SJSA1 (cell line): ENCODE data around the gene MBP. TPM values are rescaled to one million over a fixed set of nuclear protein-coding genes. Genes with fewer than 3 reads are reported as not detected.

Experiments used
- DNase-seq, 2 experiments: peaks; one replicate each; pipeline ENCODE4 v3.0.0-alpha.2; 2015 to 2020; ENCODE audit warnings: low spot score in 2 of 2, low read depth in 1 of 2
- H3K27ac ChIP-seq: fragments of 250-450 bp; sonication (Bioruptor Pico); 2 replicates; pipeline ENCODE4 v1.5.1; 2020; ENCODE audit warnings: mild to moderate bottlenecking, moderate library complexity
- H3K27me3 ChIP-seq: fragments of 250-450 bp; sonication (Bioruptor Pico); replicated peaks from 2 replicates; pipeline ENCODE4 v1.5.1; 2020; ENCODE audit warnings: mild to moderate bottlenecking, moderate library complexity
- H3K36me3 ChIP-seq: fragments of 250-450 bp; sonication (Bioruptor Pico); 2 replicates; pipeline ENCODE4 v1.5.1; 2020; ENCODE audit warnings: mild to moderate bottlenecking
- H3K4me1 ChIP-seq: fragments of 250-450 bp; sonication (Bioruptor Pico); replicated peaks from 2 replicates; pipeline ENCODE4 v1.6.1; 2021; ENCODE audit warnings: mild to moderate bottlenecking
- H3K4me3 ChIP-seq: fragments of 250-450 bp; sonication (Bioruptor Pico); 2 replicates; pipeline ENCODE4 v1.5.1; 2020; ENCODE audit warnings: mild to moderate bottlenecking
- H3K9me3 ChIP-seq: fragments of 250-450 bp; sonication (Bioruptor Pico); replicated peaks from 2 replicates; pipeline ENCODE4 v1.5.1; 2020; ENCODE audit warnings: mild to moderate bottlenecking
- total RNA-seq: library from RNA; depleted of rRNA; stranded (reverse); fragments of >200 nt; shearing (Covaris generic); gene quantifications from 2 replicates; pipeline ENCODE4 v1.2.3, GENCODE V29; 2014

MBP gene
- total RNA-seq, 1 experiment from 2014 or later = not detected

DNA sequence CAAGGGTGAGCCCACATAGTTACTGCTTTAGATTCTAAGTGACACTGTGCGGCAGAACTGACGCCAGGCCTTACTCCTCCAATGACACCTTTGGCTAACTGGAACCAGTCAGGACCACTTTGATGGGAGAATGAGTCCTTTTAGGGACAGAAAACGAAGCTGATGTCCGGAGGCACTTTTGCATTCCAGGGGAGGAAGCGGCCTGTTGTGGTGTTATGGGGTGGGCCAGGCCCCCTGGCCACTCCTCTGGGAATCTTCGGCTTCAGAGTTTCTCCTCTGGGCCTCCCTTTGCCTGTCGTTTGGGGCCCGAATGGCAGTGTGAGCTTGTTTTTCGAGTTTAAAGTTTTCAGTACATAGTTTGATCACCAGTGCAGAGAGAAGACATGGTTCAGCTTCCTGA is 65.9 kb downstream of the MBP start:
- no peak for DNase-seq
- H3K4me1 ChIP-seq = peaks cover 94% of the 10 kb centered on the region
- no peaks in the 10 kb centered on the region for H3K27me3 ChIP-seq
- no peak overlapping the region for H3K4me3 ChIP-seq
- H3K36me3 ChIP-seq = no peaks in the 10 kb centered on the region
- no peaks in the 10 kb centered on the region for H3K9me3 ChIP-seq
- peak overlapping the region; percentile 98 for H3K27ac ChIP-seq

DNA sequence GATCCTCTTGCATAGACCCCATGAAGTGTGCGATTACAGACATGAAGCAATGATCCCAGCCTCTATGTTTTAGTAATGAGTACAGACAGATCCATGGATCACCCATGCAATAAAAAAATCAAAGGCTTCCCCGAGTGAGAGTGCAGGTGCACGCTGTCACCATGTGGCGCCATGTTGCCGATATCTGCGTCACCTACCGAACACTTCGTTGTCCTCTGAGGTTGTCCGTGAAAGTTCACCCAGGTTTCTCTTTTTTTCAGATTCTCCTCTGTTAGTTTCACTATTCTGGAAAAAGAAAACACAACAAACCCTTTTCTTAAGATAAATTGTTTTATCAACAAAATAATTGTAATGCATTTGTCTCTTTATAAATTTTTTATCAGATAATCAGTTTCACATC is 66.5 kb downstream of the MBP start:
- Histone ChIP-seq H3K27me3 (no peaks in the 10 kb centered on the region), H3K36me3 (no peaks in the 10 kb centered on the region), H3K9me3 (no peaks in the 10 kb centered on the region), H3K4me3 (no peak overlapping the region), H3K4me1 (peaks cover 94% of the 10 kb centered on the region), H3K27ac (peak overlapping the region; percentile 98)
- DNase-seq = no peak

DNA sequence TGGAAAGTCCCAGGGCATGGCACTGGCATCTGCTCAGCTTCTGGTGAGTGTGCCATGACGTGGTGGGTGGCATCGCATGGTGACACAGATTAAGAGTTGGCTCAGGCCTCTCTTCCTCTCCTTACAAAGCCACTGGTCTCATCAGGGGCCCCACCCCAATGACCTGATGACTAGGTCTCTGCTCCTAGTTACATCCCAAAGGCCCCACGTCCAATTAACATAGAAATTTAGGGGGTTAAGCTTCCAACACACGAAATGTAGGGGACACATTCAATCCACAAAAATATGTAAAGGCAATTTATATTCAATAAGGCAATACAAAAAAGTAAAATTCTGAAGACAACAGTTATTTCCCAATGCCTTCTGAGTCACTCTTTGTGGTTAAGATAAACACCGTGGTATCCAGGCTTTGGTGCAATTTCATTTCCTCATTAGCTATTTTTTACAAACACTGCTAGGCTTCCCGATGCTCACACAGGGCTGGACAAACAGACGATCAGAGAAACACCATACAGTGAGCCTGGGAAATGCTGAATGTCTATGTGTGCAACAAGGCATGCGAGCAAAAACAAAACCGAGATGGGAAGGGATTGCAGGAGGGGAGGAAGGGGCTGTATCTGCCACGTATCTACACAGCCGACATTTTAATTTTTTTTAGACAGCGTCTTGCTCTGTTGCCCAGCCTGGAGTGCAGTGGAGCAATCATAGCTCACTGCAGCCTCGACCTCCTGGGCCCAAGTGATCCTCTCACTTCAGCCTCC is 67.2 kb downstream of the MBP start:
- H3K36me3 ChIP-seq = no peaks in the 10 kb centered on the region
- DNase-seq = peak; percentile 84 to 89
- H3K4me3 ChIP-seq = no peak overlapping the region
- H3K27me3 ChIP-seq = no peaks in the 10 kb centered on the region
- no peaks in the 10 kb centered on the region for H3K9me3 ChIP-seq
- peaks cover 95% of the 10 kb centered on the region for H3K4me1 ChIP-seq
- H3K27ac ChIP-seq = peak overlapping the region; percentile 98

DNA sequence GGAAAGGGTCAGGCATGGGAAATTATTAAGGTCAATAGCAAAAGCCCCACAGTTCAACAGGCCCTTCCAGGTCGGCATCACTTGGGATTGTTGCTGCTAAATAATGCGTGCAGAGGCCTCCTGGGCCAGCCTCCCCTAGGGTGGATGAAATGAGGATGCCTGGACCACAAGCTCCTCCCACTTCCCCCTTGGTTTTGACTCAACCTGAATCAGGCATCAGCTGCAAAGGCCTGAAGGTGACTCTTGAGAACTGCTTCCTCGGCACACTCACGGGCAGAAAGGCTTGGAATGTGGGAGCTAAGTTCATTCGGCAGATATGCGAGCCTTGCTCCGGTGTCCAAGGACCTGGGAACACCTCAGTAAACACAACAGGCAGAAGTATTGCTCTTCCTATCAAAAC is 69.3 kb downstream of the MBP start:
- Histone ChIP-seq H3K4me1 (peaks cover 75% of the 10 kb centered on the region), H3K36me3 (no peaks in the 10 kb centered on the region), H3K9me3 (no peaks in the 10 kb centered on the region), H3K4me3 (no peak overlapping the region), H3K27ac (peak overlapping the region; percentile 6; the same call in 1 of the 2 replicates), H3K27me3 (no peaks in the 10 kb centered on the region)
- DNase-seq = no peak

DNA sequence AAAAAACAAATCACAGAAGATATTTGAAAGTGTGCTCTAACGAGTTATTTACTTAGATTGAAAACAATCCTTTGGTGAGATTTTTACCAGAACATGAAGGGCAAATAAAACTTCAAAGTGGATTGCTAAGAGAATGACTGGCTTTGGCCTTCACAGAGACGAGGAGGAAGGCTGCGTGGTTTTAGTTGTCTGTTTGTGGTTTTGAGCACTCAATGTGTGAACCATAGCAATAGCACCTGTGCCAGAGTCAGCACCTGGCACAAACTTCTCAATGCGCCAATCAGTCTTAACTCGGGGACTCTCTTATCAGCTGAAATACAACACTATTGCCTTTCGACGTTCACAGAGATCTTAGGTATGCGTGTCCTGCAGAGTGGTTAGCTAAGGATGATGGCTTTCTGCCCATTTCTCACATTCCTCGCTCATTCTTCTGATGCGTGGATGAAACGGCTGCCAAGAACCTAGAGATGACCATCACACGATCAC is 70.0 kb downstream of the MBP start:
- Histone ChIP-seq H3K36me3 (no peaks in the 10 kb centered on the region), H3K4me1 (peaks cover 68% of the 10 kb centered on the region), H3K9me3 (no peaks in the 10 kb centered on the region), H3K27me3 (no peaks in the 10 kb centered on the region), H3K27ac (peak overlapping the region; percentile 6; the same call in 1 of the 2 replicates), H3K4me3 (no peak overlapping the region)
- DNase-seq = no peak

DNA sequence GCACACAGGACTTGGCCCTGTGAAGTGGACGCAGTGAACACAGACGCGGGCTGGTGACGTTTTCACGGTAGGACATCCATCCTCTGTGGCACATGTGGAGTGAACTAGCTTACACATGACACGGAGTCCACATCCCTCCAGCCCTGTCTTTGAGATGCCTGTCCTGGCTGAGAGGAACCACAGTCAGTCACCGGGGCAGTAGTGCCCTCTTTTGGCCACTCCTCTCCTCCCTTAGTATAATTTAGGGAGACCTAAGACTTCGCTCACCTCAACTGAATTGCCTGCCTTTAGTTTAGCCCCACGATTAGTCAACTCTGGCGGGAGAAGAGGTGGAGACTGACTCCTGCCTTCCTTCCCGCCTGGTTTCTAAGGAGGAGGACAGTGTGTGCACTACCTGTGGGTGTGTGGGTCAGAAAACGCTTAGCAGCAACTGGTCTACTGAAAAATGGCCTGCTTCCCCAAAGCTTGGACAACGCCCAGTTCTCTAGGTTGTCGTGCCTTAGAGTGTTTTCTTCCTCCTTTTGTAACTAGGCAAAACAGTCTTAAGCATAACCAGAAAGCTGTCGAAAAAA is 70.6 kb downstream of the MBP start:
- Histone ChIP-seq H3K27ac (peak overlapping the region; percentile 70), H3K27me3 (no peaks in the 10 kb centered on the region), H3K4me1 (peaks cover 64% of the 10 kb centered on the region), H3K4me3 (no peak overlapping the region), H3K9me3 (no peaks in the 10 kb centered on the region), H3K36me3 (no peaks in the 10 kb centered on the region)
- peak in 1 of 2 experiments; percentile 76 for DNase-seq

DNA sequence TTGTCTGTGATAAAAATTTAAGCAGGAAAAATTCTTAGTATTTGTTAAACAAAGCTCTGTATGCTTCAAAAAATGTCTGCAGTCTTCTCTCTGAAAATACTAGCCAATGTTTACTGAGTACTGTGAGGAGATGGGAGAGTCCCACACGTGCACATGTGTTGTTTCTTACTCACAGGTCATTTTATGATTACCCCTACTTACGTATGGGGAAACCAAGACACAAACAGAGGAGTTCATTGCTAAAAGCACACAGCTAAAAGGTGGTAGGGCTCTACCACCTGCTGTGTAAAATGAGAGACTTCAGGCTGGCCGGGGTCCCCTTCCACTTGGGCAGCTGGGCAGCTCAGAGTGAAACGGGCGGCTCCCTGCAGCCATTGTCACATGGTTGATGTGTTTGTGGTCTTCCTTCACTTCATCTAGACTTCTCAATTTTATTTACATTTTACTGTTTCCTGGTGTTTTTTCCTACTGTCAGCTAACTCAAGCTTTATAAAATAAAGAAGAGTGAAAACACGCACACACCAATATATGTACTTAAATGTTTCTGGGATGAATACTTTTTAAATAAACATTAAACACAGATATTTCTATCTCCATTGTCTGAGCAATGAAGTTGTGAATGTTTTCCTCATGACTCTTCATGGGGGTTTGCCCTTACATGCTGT is 71.2 kb downstream of the MBP start:
- Histone ChIP-seq H3K27me3 (no peaks in the 10 kb centered on the region), H3K4me1 (peaks cover 64% of the 10 kb centered on the region), H3K9me3 (no peaks in the 10 kb centered on the region), H3K36me3 (no peaks in the 10 kb centered on the region), H3K4me3 (no peak overlapping the region), H3K27ac (peak overlapping the region; percentile 70)
- DNase-seq = peak in 1 of 2 experiments; percentile 76

DNA sequence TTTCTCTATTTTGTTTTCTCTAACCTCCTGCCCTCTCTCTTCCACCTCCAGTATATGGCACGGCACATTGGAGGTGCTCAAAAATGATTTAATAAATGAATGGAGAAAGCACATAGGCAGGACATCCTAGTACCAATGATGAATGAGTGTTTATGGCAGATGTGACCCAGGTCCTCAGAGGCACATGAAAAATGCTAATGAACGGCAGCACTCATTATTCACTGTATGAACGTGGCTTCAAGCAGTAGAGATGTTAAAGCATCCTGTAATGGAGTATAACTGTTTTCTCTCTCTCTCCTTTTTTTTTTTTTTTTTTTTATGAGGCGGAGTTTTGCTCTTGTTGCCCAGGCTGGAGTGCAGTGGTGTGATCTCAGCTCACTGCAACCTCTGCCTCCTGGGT is 72.4 kb downstream of the MBP start:
- Histone ChIP-seq H3K36me3 (no peaks in the 10 kb centered on the region), H3K9me3 (no peaks in the 10 kb centered on the region), H3K4me3 (no peak overlapping the region), H3K27ac (no peak overlapping the region), H3K27me3 (no peaks in the 10 kb centered on the region), H3K4me1 (peaks cover 62% of the 10 kb centered on the region)
- DNase-seq = no peak

DNA sequence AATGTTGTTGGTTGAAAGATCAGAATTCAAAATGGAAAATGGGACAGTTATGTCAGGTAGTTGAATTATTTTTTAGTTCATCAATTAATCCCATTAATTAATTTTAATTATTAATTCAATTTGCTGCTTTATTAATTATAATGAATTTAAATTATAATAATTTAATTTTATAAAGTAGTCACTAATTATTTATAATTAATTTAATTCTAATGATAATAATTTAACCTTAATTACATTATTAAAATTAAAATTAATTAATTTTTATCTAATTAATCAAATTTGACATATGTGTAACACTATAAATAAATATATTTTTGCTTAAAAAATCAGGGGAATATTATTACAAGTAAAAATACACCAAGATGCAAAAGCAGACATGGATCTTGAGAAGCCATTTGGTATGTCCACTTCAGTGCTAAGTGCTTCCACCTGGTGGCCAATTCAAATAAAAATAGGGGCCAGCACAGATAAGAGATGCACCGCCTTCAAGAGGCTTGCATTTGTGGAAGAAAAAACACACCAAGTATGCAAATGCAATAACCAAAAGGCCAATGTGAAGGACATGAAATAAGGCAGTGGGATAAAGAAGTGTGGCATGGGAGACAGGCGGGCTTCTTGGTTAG is 73.2 kb downstream of the MBP start:
- H3K4me1 ChIP-seq = peaks cover 62% of the 10 kb centered on the region
- no peaks in the 10 kb centered on the region for H3K27me3 ChIP-seq
- peak in 1 of 2 experiments; percentile 31 for DNase-seq
- no peak overlapping the region for H3K4me3 ChIP-seq
- H3K27ac ChIP-seq = no peak overlapping the region
- no peaks in the 10 kb centered on the region for H3K9me3 ChIP-seq
- no peaks in the 10 kb centered on the region for H3K36me3 ChIP-seq

DNA sequence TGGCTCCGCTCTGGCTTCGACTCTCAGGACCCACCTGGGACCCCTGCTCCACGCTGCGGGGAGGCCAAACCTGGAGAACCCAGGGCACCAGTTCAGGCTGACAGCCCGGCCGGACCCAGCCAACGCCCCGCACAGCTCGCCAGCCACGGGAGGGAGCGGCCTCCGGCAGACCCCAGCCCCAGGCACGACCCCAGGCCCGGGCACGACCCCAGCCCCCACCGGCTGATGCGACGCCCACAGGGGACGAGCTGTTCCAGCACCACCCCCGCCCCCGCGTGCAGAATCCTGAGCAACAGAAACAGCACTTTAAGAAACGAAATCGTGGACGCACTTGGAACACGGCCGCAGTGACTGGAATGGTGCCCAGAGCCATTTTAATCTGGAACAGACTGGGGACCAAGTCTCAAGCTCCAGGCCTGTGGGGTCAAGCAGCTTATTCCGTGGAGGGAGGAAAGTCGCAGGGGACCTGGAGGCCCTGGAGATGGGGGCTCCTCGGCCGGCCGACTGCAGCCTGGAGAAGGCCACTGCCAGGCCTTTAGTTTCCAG is 74.2 kb downstream of the MBP start:
- no peak for DNase-seq

DNA sequence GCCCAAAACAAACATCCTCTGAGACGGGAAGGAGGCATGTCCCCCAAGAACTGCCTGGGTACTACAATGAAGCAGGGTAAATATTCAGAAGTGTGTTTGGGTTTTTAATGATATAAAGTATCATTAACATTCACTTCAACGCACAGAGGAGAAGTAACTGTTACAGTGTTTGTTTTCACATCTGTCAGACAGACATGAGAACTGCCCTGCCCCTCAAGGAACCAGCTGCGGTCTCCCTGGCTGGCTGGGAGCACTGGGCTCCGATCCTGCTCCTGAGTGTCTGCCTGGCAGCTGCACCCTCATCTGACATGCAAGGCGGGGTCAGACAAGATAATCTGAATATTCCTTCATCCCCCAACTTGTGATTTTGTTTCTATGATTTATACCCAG is 75.6 kb downstream of the MBP start:
- peaks cover 44% of the 10 kb centered on the region for H3K4me1 ChIP-seq
- no peaks in the 10 kb centered on the region for H3K9me3 ChIP-seq
- no peaks in the 10 kb centered on the region for H3K27me3 ChIP-seq
- H3K36me3 ChIP-seq = no peaks in the 10 kb centered on the region
- H3K27ac ChIP-seq = no peak overlapping the region
- no peak for DNase-seq
- H3K4me3 ChIP-seq = no peak overlapping the region

More for the DNA sequence above, 74.2 kb downstream of the MBP start:
- Histone ChIP-seq H3K4me3 (no peak overlapping the region), H3K9me3 (no peaks in the 10 kb centered on the region), H3K27ac (no peak overlapping the region), H3K36me3 (no peaks in the 10 kb centered on the region), H3K27me3 (no peaks in the 10 kb centered on the region), H3K4me1 (peaks cover 57% of the 10 kb centered on the region)

DNA sequence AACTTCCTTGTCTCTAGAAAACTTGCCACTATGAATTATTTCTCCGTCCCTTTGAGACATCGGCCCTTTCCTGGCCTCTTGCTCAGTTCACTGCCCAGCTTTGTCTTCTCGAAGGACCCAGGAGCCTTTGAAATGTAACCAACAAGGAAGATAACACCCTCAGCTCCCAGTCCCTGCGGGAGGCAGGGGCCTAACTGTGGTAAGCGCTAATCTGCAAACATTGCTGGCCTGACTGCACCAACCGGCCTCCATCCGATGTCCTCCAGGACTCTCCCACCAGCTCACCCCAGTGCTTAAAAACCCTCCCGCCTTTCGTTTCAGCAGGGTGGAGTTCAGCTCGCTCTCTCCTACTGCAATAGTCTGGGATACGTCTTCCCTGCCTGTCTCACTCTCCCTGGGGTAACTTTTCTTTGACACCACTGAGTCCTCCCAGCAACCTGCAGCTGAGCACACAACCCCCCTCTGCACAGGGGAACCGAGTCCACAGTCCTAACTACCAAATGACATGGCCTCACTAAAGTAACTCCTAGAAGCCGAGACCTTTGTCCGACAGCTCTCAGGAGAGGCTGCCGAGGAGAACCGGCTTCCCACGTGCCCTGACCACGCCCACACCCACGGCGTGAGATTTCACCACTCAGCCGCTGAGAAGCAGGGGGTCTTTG is 76.1 kb downstream of the MBP start:
- Histone ChIP-seq H3K4me1 (peaks cover 38% of the 10 kb centered on the region), H3K9me3 (no peaks in the 10 kb centered on the region), H3K27ac (no peak overlapping the region), H3K27me3 (no peaks in the 10 kb centered on the region), H3K4me3 (no peak overlapping the region), H3K36me3 (no peaks in the 10 kb centered on the region)
- no peak for DNase-seq
